ENCODE data around the gene H2AZ2.

The H2AZ2 gene

DNA sequence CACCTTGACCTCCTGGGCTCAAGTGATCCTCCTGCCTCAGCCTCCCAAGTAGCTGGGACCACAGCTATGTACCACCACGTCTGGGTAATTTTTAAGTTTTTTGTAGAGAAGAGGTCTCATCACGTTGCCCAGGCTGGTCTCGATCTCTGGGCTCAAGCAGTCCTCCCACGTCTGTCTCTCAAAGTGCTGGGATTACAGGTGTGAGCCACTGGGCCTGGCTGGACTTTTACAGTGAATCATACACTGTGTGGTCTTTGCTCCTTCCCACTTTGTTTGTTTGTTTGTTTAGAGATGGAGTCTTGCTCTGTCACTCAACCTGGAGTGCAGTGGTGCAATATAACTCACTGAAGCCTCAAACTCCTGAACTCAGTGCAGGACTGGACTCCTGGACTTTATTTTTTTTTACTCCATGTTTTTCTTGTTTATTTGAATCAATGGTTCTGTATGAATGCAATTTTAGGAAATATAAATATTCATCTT lies 38.9 kb downstream of the H2AZ2 start:
- TF ChIP-seq, protein P1, sequence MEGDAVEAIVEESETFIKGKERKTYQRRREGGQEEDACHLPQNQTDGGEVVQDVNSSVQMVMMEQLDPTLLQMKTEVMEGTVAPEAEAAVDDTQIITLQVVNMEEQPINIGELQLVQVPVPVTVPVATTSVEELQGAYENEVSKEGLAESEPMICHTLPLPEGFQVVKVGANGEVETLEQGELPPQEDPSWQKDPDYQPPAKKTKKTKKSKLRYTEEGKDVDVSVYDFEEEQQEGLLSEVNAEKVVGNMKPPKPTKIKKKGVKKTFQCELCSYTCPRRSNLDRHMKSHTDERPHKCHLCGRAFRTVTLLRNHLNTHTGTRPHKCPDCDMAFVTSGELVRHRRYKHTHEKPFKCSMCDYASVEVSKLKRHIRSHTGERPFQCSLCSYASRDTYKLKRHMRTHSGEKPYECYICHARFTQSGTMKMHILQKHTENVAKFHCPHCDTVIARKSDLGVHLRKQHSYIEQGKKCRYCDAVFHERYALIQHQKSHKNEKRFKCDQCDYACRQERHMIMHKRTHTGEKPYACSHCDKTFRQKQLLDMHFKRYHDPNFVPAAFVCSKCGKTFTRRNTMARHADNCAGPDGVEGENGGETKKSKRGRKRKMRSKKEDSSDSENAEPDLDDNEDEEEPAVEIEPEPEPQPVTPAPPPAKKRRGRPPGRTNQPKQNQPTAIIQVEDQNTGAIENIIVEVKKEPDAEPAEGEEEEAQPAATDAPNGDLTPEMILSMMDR (IDR thresholded peaks at IDR 0.05): no peak

GRCh38 chr7:44805950-44806349 lies 41.9 kb downstream of the H2AZ2 start:
- TF ChIP-seq, protein P1 (IDR thresholded peaks at IDR 0.05): no peak

GRCh38 chr7:44802418-44803025 lies 45.4 kb downstream of the H2AZ2 start:
- TF ChIP-seq, protein P1 (IDR thresholded peaks at IDR 0.05): no peak

DNA sequence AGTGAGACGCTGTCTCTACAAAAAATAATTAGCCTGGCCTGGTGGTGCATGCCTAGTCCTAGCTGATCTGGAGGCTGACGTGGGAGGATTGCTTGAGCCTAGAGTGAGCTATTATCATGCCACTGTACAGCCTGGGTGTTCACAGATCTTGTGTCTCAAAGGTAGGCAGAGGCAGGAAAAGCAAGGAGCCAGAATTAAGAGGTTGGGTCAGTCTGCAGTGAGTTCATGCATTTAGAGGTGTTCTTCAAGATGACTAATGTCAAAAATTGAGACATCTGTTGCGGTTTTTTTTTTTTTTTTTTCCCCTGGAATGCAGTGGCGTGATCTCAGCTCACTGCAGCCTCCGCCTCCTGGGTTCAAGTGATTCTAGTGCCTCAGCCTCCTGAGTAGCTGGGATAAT lies 46.0 kb downstream of the H2AZ2 start:
- TF ChIP-seq, protein P1 (IDR thresholded peaks at IDR 0.05): no peak

- TF ChIP-seq, protein P1 (IDR thresholded peaks at IDR 0.05): no peak
Observed at GRCh38 chr7:44799939-44800338, 47.9 kb downstream of the H2AZ2 start.

DNA sequence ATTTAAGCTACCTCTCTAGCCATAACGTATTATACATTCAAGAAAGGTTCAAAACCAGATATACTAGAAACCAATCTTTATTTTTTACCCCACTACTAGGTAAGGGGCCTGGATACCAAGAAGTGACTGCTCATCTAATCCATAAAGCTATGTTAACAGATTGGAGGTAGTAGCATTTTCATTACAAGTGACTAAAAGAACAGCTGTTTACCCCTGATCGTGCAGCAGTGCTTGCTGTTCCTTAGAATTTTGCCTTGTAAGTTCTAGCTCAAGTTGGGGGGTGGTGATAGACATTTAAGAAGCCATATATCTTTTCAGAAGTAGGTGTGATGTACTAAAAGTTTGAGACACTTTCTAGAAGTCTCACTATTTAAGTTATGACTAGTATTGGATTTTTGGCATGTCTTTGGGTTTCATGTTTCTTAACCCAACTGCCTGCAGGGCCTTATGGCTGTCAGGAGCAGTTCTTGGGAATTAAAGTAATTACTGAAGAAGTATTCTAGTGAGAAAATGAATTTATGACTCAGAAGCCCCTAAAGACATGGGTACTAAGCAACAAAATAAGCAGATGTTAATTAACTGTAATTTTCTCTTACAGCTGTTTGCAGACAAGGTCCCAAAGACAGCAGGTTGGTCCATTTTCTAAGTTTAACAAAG lies 49.1 kb downstream of the H2AZ2 start:
- TF ChIP-seq, protein P1 (IDR thresholded peaks at IDR 0.05): no peak

DNA sequence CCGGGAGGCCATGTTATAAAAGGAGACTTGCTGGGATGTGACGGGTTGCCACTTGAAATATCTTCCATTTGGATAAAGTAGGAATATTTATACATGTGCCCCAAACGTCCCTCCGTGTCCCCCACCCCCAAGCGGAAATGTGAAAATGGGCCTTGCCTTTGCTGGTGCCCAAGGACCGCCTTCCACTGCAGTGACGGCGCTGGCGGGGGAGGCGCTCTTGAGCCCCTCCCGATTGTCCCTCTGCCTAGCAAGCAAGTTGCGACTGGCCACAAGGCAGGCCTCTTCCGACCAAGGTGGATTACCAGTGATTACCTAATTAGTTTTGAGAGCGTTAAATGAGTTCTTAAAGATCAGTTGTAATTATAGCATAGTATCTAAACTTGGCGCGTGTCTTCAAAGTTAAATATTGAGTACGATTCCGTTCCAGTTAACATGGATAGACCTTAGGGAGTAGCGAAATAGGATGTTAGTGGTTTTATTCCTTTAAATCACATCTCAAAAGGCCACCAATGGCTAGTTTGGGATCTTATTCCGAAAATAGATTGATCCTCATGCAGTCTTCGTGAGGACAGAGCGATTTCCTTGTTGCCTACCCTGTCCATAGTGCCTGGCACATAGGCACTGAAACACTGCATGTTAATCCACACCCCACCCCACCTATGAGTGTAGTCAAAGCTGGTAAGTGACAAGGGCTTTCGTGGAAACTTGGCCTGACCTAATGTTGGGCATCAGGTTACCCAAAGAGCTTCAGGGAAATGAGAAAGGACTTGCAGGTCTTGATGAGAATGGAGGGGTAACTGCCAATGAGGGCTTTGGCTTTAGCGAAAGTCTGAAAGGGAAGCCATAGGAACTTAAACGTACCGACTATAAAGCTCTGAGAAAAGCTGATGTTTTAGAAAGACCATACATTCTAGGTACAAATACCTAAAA lies 50.3 kb downstream of the H2AZ2 start:
- TF ChIP-seq, protein P1 (IDR thresholded peaks at IDR 0.05): peak; percentile 50; the same call in 1 of the 2 replicates
